Measurements from ENCODE around the gene UFD1. TPM values are rescaled to one million over a fixed set of nuclear protein-coding genes. Genes with fewer than 3 reads are reported as not detected.

UFD1 gene
- total RNA-seq, 1 experiment from 2014 or later, result 158 TPM

GRCh38 chr22:19509191-19509590 is 30.2 kb upstream of the UFD1 start:
- no peaks in the 10 kb centered on the region for H3K27me3 ChIP-seq (replicated peaks)
- no peaks in the 10 kb centered on the region for H3K4me1 ChIP-seq (replicated peaks)
- H3K4me3 ChIP-seq, result no peak overlapping the region
- H3K27ac ChIP-seq, result no peak overlapping the region
- no peaks in the 10 kb centered on the region for H3K9me3 ChIP-seq (replicated peaks)
- peaks cover 64% of the 10 kb centered on the region for H3K36me3 ChIP-seq
- no peak for DNase-seq (ENCODE audit: low read depth in 1 of 2, low spot score in 2 of 2)

GRCh38 chr22:19508024-19508776 is 29.2 kb upstream of the UFD1 start:
- Histone ChIP-seq H3K4me3 (no peak overlapping the region), H3K4me1 (replicated peaks) (no peaks in the 10 kb centered on the region), H3K27me3 (replicated peaks) (no peaks in the 10 kb centered on the region), H3K27ac (no peak overlapping the region), H3K36me3 (peaks cover 56% of the 10 kb centered on the region), H3K9me3 (replicated peaks) (no peaks in the 10 kb centered on the region)
- DNase-seq (ENCODE audit: low read depth in 1 of 2, low spot score in 2 of 2), result no peak

- Histone ChIP-seq H3K4me3 (no peak overlapping the region), H3K27ac (no peak overlapping the region), H3K4me1 (replicated peaks) (no peaks in the 10 kb centered on the region), H3K36me3 (peaks cover 56% of the 10 kb centered on the region), H3K9me3 (replicated peaks) (no peaks in the 10 kb centered on the region), H3K27me3 (replicated peaks) (no peaks in the 10 kb centered on the region)
- no peak for DNase-seq (ENCODE audit: low read depth in 1 of 2, low spot score in 2 of 2)
Measured at GRCh38 chr22:19507534-19507861, 28.5 kb upstream of the UFD1 start.

GRCh38 chr22:19506212-19506611 is 27.2 kb upstream of the UFD1 start:
- Histone ChIP-seq H3K4me3 (no peak overlapping the region), H3K4me1 (replicated peaks) (no peaks in the 10 kb centered on the region), H3K36me3 (peaks cover 53% of the 10 kb centered on the region), H3K27me3 (replicated peaks) (no peaks in the 10 kb centered on the region), H3K27ac (no peak overlapping the region), H3K9me3 (replicated peaks) (no peaks in the 10 kb centered on the region)
- DNase-seq (ENCODE audit: low read depth in 1 of 2, low spot score in 2 of 2), result no peak

GRCh38 chr22:19505735-19506126 is 26.7 kb upstream of the UFD1 start:
- Histone ChIP-seq H3K27me3 (replicated peaks) (no peaks in the 10 kb centered on the region), H3K4me1 (replicated peaks) (no peaks in the 10 kb centered on the region), H3K36me3 (peaks cover 50% of the 10 kb centered on the region), H3K4me3 (no peak overlapping the region), H3K9me3 (replicated peaks) (no peaks in the 10 kb centered on the region), H3K27ac (no peak overlapping the region)
- no peak for DNase-seq (ENCODE audit: low read depth in 1 of 2, low spot score in 2 of 2)

GRCh38 chr22:19504900-19505734 is 26.1 kb upstream of the UFD1 start:
- Histone ChIP-seq H3K36me3 (peaks cover 46% of the 10 kb centered on the region), H3K27me3 (replicated peaks) (no peaks in the 10 kb centered on the region), H3K4me3 (no peak overlapping the region), H3K27ac (no peak overlapping the region), H3K9me3 (replicated peaks) (no peaks in the 10 kb centered on the region), H3K4me1 (replicated peaks) (no peaks in the 10 kb centered on the region)
- no peak for DNase-seq (ENCODE audit: low read depth in 1 of 2, low spot score in 2 of 2)

GRCh38 chr22:19503869-19504268 is 24.9 kb upstream of the UFD1 start:
- no peak for DNase-seq (ENCODE audit: low read depth in 1 of 2, low spot score in 2 of 2)
- H3K36me3 ChIP-seq, result peaks cover 45% of the 10 kb centered on the region
- H3K4me3 ChIP-seq, result no peak overlapping the region
- H3K9me3 ChIP-seq (replicated peaks), result no peaks in the 10 kb centered on the region
- H3K27me3 ChIP-seq (replicated peaks), result no peaks in the 10 kb centered on the region
- no peak overlapping the region for H3K27ac ChIP-seq
- no peaks in the 10 kb centered on the region for H3K4me1 ChIP-seq (replicated peaks)

GRCh38 chr22:19503367-19503766 is 24.4 kb upstream of the UFD1 start:
- H3K4me1 ChIP-seq (replicated peaks), result no peaks in the 10 kb centered on the region
- H3K9me3 ChIP-seq (replicated peaks), result no peaks in the 10 kb centered on the region
- DNase-seq (ENCODE audit: low read depth in 1 of 2, low spot score in 2 of 2), result no peak
- no peak overlapping the region for H3K4me3 ChIP-seq
- peaks cover 49% of the 10 kb centered on the region for H3K36me3 ChIP-seq
- H3K27ac ChIP-seq, result no peak overlapping the region
- no peaks in the 10 kb centered on the region for H3K27me3 ChIP-seq (replicated peaks)

GRCh38 chr22:19501897-19502447 is 23.0 kb upstream of the UFD1 start:
- DNase-seq (ENCODE audit: low read depth in 1 of 2, low spot score in 2 of 2), result no peak
- Histone ChIP-seq H3K27ac (no peak overlapping the region), H3K4me1 (replicated peaks) (no peaks in the 10 kb centered on the region), H3K9me3 (replicated peaks) (no peaks in the 10 kb centered on the region), H3K36me3 (peaks cover 48% of the 10 kb centered on the region), H3K27me3 (replicated peaks) (no peaks in the 10 kb centered on the region), H3K4me3 (no peak overlapping the region)

- H3K27ac ChIP-seq, result no peak overlapping the region
Measured at GRCh38 chr22:19499880-19500242, 20.9 kb upstream of the UFD1 start.

GRCh38 chr22:19499236-19499879 is 20.4 kb upstream of the UFD1 start:
- H3K27ac ChIP-seq, result no peak overlapping the region
- H3K36me3 ChIP-seq, result peaks cover 60% of the 10 kb centered on the region
- no peak overlapping the region for H3K4me3 ChIP-seq
- H3K9me3 ChIP-seq (replicated peaks), result no peaks in the 10 kb centered on the region
- DNase-seq (ENCODE audit: low read depth in 1 of 2, low spot score in 2 of 2), result no peak
- H3K4me1 ChIP-seq (replicated peaks), result no peaks in the 10 kb centered on the region
- no peaks in the 10 kb centered on the region for H3K27me3 ChIP-seq (replicated peaks)

More at GRCh38 chr22:19499880-19500242, 20.9 kb upstream of the UFD1 start:
- no peaks in the 10 kb centered on the region for H3K27me3 ChIP-seq (replicated peaks)
- no peak overlapping the region for H3K4me3 ChIP-seq
- no peaks in the 10 kb centered on the region for H3K9me3 ChIP-seq (replicated peaks)
- DNase-seq (ENCODE audit: low read depth in 1 of 2, low spot score in 2 of 2), result no peak
- no peaks in the 10 kb centered on the region for H3K4me1 ChIP-seq (replicated peaks)
- peaks cover 55% of the 10 kb centered on the region for H3K36me3 ChIP-seq

- peaks cover 65% of the 10 kb centered on the region for H3K36me3 ChIP-seq
- no peak overlapping the region for H3K27ac ChIP-seq
- H3K27me3 ChIP-seq (replicated peaks), result no peaks in the 10 kb centered on the region
- H3K4me3 ChIP-seq, result no peak overlapping the region
- no peak for DNase-seq (ENCODE audit: low read depth in 1 of 2, low spot score in 2 of 2)
- no peaks in the 10 kb centered on the region for H3K4me1 ChIP-seq (replicated peaks)
- H3K9me3 ChIP-seq (replicated peaks), result no peaks in the 10 kb centered on the region
Measured at GRCh38 chr22:19498866-19499190, 19.8 kb upstream of the UFD1 start.

- Histone ChIP-seq H3K4me3 (no peak overlapping the region), H3K27me3 (replicated peaks) (no peaks in the 10 kb centered on the region), H3K27ac (no peak overlapping the region), H3K9me3 (replicated peaks) (no peaks in the 10 kb centered on the region), H3K4me1 (replicated peaks) (no peaks in the 10 kb centered on the region), H3K36me3 (peaks cover 69% of the 10 kb centered on the region)
- DNase-seq (ENCODE audit: low read depth in 1 of 2, low spot score in 2 of 2), result no peak
Measured at GRCh38 chr22:19498154-19498865, 19.3 kb upstream of the UFD1 start.

All from SJSA1 (cell line).